Measurements from ENCODE around the gene EID1. TPM values are rescaled to one million over a fixed set of nuclear protein-coding genes. Genes with fewer than 3 reads are reported as not detected.

The EID1 gene
- total RNA-seq, 4 donors from 2014 or later = 33.6 to 189 (median 66.1) TPM

DNA sequence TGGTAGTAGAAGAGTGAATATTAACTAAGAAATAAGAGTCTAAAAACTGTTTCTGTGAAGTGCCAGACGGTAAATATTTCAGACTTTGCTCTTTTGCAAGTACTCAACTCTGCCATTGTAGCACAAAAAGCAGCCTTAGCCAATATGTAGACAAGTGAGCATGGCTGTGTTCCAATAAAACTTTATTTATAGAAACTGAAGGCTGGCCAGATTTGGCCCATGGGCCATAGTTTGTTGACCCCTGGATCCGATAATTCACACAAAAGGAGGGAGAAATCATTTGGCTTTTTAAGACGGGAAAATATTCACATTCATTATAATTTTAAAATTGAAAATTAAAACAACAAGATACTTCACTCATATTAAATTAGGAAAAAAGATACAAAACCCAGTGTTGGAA, 15.4 kb downstream of the EID1 start:
- no peak for DNase-seq
- H3K27ac ChIP-seq = no peak overlapping the region
- H3K9me3 ChIP-seq = no peaks in the 10 kb centered on the region
- intact Hi-C loops (cut with DNase I) = no loop called here
- H3K4me1 ChIP-seq = peaks cover 0 to 7% (median 0%) of the 10 kb centered on the region in 3 donors
- TF ChIP-seq, protein P1, sequence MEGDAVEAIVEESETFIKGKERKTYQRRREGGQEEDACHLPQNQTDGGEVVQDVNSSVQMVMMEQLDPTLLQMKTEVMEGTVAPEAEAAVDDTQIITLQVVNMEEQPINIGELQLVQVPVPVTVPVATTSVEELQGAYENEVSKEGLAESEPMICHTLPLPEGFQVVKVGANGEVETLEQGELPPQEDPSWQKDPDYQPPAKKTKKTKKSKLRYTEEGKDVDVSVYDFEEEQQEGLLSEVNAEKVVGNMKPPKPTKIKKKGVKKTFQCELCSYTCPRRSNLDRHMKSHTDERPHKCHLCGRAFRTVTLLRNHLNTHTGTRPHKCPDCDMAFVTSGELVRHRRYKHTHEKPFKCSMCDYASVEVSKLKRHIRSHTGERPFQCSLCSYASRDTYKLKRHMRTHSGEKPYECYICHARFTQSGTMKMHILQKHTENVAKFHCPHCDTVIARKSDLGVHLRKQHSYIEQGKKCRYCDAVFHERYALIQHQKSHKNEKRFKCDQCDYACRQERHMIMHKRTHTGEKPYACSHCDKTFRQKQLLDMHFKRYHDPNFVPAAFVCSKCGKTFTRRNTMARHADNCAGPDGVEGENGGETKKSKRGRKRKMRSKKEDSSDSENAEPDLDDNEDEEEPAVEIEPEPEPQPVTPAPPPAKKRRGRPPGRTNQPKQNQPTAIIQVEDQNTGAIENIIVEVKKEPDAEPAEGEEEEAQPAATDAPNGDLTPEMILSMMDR (IDR thresholded peaks at IDR 0.05) = no peak
- no peak for TF ChIP-seq POLR2A (IDR thresholded peaks at IDR 0.05)
- 70 to 84% methylated on average over 3 of the region's 3 CpGs for WGBS, 2 donors
- no peaks in the 10 kb centered on the region for H3K36me3 ChIP-seq
- H3K4me3 ChIP-seq = no peak overlapping the region
- H3K27me3 ChIP-seq = peaks cover 0 to 11% (median 0%) of the 10 kb centered on the region in 4 donors

DNA sequence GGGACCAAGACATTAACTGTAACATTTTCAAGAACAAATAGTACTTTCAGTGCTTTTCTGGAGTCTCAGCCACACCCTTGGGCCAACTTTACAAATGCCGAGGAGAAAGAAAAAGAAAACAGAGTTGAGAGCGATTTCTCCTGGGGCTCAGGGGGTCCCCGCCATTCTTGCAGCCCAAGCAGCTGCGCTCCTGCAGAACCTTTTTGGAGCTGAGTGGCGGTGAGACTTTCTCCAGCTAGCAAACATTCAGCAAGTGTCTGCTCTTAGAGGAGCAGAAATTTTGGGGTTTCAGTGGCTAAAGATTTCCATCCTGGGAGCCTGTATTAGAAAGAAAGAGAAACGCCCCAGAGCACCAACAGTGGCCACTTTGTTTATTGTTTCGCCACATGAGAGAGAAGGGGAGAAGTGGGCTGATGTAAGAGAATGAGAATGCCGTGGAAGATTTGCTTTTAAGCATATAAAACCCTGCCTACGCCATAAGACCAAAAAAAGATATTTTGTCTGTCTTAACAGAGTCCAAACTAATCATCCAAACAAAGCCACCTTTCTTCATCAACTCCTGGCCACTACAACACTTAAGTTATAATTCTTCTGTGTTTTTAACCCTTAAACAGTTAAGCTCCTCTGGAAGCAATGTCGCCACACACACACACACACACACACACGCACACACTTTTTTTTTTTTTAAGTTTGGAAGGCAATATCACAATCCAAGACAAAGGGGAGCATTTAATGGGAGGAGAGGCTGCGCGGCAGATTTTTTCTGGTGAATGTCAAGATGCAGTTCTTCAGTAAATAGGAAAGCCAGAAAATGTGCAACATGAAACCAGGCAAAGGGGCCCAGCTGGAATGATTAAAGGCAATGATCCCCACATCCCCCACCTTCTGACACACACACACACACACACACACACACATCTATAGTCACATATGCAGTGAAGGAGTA, 19.2 kb downstream of the EID1 start:
- intact Hi-C loops (cut with DNase I) = no loop called here
- H3K36me3 ChIP-seq = no peaks in the 10 kb centered on the region
- no peak for DNase-seq

DNA sequence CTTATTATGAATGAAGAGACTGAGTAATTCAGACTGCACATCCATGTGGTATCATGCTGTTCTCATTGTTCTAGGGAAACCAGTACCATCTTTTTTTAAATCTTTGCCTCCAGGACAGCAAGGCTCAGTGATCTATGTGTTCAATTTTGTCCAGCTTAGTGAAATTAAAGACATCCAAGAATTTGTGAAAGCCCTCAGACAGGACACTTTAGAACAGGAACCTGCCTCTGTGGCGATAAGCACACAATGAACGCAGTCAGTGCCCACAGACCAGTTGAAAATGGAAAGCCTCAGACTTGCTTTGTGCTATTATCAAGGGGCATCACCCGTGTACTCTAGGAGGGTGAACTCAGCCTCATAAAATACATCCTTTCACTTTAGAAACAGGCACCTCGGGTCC, 20.1 kb downstream of the EID1 start:
- no peaks in the 10 kb centered on the region for H3K9me3 ChIP-seq
- DNase-seq = no peak
- 43 to 52% methylated on average over 4 of the region's 4 CpGs for WGBS, 2 donors
- no peak for TF ChIP-seq POLR2A (IDR thresholded peaks at IDR 0.05)
- TF ChIP-seq, protein P1 (IDR thresholded peaks at IDR 0.05) = no peak
- H3K27me3 ChIP-seq = peaks cover 0 to 11% (median 0%) of the 10 kb centered on the region in 4 donors
- H3K4me3 ChIP-seq = no peak overlapping the region
- H3K27ac ChIP-seq = peak overlapping the region in 1 of 4 donors; percentile 70
- H3K4me1 ChIP-seq = peaks cover 0 to 7% (median 0%) of the 10 kb centered on the region in 3 donors
- intact Hi-C loops (cut with DNase I) = no loop called here
- no peaks in the 10 kb centered on the region for H3K36me3 ChIP-seq

More for the DNA sequence above, 19.2 kb downstream of the EID1 start:
- no peak for TF ChIP-seq POLR2A (IDR thresholded peaks at IDR 0.05)
- Histone ChIP-seq H3K27me3 (peaks cover 0 to 11% (median 0%) of the 10 kb centered on the region in 4 donors), H3K4me1 (peaks cover 0 to 7% (median 0%) of the 10 kb centered on the region in 3 donors), H3K9me3 (no peaks in the 10 kb centered on the region), H3K27ac (peak overlapping the region in 3 of 4 donors; percentile 32 to 70 (median 62)), H3K4me3 (peak overlapping the region in 2 of 4 donors; percentile 13 to 47)
- 25 to 41% methylated on average over 10 to 13 of the region's 13 CpGs for WGBS, 2 donors

DNA sequence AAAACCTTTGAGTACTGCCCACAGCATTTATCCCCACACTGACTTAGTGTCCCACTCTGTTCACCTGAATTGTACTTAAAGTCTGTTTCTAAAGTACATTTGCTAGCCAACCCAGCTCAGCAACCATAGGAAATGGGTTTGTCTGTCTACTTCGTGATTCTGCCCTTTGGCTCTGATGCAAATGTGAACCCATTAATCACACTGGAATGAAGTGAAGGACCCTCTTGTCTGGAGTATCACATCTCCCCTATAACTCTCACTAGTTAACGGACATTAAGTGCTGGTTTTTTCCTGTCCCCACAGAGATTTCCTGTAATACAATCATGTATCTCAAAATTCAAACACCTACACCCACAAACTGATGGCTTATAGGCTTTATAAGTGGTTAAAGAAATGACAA, 20.5 kb downstream of the EID1 start:
- H3K27me3 ChIP-seq = peaks cover 0 to 11% (median 0%) of the 10 kb centered on the region in 4 donors
- no peak overlapping the region for H3K4me3 ChIP-seq
- peaks cover 0 to 7% (median 0%) of the 10 kb centered on the region in 3 donors for H3K4me1 ChIP-seq
- DNase-seq = no peak
- H3K36me3 ChIP-seq = no peaks in the 10 kb centered on the region
- TF ChIP-seq POLR2A (IDR thresholded peaks at IDR 0.05) = no peak
- TF ChIP-seq, protein P1 (IDR thresholded peaks at IDR 0.05) = no peak
- intact Hi-C loops (cut with DNase I) = no loop called here
- H3K27ac ChIP-seq = peak overlapping the region in 1 of 4 donors; percentile 70
- no peaks in the 10 kb centered on the region for H3K9me3 ChIP-seq
- 44 to 65% methylated on average over 2 of the region's 2 CpGs for WGBS, 2 donors

DNA sequence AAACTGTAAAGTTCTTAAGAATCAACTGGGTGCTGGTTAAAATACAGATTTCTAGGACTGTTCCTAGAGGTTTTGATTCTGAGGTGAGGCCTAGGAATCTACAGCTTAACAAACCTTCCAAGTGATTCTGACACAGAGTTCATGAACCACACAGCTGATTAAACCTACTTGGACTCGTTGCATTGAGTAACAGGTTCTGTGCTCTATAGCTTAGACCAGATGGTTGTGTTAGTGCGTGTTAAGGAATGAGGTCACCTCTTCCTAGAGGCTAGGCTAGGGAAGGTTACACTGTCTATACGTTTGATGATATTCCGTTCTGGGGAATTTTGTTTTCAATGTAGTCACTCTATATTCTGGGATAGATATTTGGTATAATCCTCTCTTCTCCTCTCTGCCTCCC, 21.9 kb downstream of the EID1 start:
- intact Hi-C loops (cut with DNase I) = no loop called here
- no peak for TF ChIP-seq POLR2A (IDR thresholded peaks at IDR 0.05)
- TF ChIP-seq, protein P1 (IDR thresholded peaks at IDR 0.05) = no peak
- Histone ChIP-seq H3K4me1 (peaks cover 0 to 7% (median 0%) of the 10 kb centered on the region in 3 donors), H3K9me3 (no peaks in the 10 kb centered on the region), H3K4me3 (no peak overlapping the region), H3K27me3 (peaks cover 0 to 11% (median 0%) of the 10 kb centered on the region in 4 donors), H3K36me3 (no peaks in the 10 kb centered on the region), H3K27ac (no peak overlapping the region)
- DNase-seq = no peak
- 72 to 80% methylated on average over 4 of the region's 4 CpGs for WGBS, 2 donors

Measured in esophagus squamous epithelium (tissue), 5 donors.